ENCODE results near the gene PRR33.
"Not testable (repeated sequence)": the region's sequence is repeated elsewhere in the genome, so short reads cannot be mapped to it uniquely, and the experiment has no call there.

Gene PRR33

DNA sequence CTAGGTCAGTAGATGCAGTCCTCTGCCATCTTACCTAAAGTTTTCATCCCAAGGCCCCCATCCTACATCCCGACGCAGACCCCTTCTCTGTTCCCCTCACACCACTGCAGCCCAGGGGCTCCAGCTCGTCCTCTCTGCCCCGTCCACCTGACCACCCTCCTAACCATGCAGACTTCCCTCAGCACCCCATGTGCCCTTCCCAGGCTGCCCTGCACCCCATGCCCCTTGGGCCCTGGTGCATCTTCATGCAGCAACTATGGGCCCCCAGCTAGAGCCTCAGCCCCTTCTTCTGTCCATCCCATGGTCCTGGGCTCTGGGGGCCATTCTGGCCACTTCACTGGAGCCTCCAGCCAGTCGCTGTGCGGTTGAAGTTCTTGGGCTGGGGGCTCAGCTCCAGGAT lies 2.9 kb downstream of the PRR33 start:
- DNase-seq, result no peak

GRCh38 chr11:1888347-1888753 lies 3.3 kb downstream of the PRR33 start:
- no peak for DNase-seq

- no peak for DNase-seq
Measured at GRCh38 chr11:1887451-1888346, 4.0 kb downstream of the PRR33 start.

DNA sequence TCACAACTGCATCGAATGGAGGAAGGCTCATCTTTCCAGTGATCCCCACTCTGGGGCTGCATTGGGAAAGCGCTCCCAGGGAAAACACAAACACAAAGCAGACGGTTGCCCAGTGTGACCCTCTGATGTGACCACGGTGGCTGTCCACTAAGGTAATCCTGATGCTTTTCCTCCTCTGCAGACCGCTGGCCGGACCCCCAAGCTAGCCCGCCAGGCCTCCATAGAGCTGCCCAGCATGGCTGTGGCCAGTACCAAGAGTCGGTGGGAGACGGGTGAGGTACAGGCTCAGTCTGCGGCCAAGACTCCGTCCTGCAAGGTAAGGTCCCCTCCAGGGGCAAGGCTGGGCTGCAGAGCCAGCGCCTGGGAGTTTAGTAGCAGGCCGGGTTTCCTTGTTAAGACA lies 5.1 kb downstream of the PRR33 start:
- not testable (repeated sequence) for DNase-seq

DNA sequence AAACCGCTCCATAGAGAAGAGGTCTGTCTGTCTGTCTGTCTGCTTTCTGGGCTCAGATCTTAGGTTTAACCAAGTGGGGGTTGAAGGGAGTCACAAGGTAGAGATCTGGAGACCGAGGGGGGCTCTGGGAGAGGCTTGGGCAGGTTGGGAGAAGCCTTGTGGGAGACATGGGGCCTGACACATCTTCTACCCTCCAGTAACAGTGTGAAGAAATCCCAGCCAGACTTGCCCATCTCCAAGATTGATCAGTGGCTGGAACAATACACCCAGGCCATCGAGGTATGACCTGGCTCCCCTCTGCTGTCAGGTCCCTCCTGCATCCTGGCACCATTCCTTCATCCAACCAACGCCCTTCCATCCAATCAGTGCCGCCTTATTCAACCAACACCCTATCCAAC lies 7.4 kb downstream of the PRR33 start:
- DNase-seq, result no peak

DNA sequence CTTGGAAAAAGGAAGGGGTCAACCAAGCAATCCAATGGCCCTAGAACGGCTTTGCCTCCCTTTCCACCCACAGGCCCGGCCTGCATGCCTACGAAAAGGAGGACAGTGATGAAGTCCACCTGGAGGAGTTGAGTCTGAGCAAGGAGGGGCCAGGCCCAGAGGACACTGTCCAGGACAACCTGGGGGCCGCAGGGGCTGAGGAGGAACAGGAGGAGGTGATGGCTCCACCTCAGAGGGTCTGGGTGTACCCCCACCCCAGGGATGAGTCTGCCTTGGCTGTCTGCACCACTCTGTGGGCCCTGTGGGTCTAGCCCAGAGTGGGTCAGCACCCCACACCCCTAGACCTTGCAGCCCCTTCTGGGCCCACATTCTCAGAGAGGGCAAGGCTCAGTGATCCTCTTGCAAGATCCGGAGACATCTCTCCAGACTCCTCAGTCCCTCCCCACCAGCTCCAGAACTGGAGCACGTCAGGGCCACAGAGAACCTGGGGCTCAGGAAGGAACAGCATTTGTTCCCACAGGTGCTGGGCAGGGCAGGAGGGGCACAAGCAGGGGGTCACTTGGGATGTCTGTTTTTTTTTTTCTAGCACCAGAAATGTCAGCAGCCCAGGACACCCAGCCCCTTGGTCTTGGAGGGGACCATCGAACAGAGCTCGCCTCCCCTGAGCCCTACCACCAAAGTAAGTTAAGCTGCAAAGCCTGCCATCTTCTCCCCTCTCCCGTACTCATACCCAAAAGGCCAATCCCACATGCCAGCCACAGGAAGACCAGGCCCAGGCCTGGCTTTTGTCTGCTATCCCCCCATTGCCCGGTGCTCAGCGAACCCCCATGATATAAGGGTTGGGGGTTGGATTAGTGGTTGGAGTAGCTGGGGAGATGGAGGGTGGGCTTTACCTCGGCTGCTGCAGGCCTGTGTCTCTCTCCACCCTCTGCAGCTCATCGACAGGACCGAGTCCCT lies 8.1 kb downstream of the PRR33 start:
- no peak for DNase-seq

DNA sequence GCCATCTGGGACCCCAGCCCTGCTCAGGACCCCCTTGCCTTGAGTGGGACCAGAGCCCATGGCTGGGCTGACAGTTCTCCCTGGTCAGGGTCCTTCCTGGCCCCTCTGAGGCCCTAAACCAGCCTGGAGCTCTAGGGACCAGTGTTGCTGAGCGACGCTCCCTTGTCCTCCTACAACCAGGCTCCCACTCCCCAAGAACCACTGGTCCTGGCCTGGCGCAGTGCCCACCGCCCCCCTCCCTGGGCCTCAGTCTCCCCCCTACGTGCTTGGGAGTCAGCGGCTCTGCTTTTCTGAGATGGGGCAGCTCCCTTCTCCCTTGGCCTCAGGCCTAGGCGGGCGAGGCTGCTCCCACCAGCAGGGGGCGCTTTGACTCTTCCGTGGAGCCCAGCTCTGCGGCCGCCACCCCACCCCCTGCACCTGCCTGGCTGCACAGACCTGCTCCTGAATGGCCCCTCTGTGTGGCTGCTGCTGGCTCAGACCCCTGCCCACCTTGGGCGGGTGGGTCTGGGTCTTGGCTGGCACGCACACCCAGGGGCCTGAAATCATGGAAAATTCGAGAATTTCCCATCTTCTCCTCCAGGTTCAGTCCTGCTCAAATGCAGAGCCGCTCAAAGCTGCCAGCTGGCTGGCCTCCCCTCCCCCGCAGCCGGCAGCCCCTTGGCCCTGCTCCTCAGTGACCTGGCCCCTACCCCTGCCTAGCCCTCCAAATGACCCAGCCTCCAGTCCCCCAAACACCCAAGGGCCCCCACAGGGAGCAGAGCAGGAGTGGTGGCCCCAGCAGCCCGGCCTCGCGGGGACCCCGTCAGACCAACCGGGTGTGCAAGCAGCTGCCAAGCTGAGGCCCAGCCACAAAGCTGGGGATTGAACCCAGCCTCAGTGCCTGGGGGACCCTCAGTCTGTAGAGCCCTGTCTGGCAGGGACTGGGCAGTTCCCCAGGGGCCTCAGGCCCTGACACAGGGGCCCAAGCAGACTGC lies 9.1 kb downstream of the PRR33 start:
- DNase-seq, result peak; percentile 80

DNA sequence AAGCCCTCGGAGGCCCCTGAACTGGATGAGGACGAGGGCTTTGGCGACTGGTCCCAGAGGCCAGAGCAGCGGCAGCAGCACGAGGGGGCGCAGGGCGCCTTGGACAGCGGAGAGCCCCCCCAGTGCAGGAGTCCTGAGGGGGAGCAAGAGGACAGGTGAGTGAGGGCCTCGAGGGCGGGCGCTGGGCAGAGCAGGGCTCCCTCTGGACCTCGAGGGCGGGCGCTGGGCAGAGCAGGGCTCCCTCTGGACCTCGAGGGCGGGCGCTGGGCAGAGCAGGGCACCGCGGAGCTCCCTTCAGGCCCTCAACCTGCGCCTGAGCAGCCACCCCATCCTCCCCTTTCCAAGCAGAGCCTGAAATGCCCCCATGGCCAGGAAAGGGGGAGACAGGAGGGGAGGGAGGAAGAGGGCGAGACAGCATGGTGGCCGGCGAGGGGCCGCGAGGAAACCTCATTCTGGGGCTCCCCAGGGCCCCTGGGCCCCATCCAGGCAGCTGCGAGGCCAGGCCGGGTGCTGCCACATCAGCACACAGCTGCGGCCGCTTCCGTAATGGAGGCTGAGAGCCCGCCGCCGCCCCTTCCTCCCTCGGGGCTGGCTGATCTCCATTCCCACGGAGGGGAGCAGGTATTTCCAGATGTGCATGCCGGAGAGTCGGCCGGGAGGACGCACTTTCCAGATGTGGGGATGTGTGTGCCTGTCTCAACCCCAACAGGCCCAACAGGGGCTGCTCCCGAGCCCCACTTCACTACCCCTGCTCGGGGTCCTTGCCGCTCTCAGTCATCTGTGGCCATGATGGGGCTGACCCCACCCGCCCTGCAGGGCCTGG lies 10.0 kb downstream of the PRR33 start:
- DNase-seq, result no peak

GRCh38 chr11:1880746-1881441 lies 10.8 kb downstream of the PRR33 start:
- no peak for DNase-seq

DNA sequence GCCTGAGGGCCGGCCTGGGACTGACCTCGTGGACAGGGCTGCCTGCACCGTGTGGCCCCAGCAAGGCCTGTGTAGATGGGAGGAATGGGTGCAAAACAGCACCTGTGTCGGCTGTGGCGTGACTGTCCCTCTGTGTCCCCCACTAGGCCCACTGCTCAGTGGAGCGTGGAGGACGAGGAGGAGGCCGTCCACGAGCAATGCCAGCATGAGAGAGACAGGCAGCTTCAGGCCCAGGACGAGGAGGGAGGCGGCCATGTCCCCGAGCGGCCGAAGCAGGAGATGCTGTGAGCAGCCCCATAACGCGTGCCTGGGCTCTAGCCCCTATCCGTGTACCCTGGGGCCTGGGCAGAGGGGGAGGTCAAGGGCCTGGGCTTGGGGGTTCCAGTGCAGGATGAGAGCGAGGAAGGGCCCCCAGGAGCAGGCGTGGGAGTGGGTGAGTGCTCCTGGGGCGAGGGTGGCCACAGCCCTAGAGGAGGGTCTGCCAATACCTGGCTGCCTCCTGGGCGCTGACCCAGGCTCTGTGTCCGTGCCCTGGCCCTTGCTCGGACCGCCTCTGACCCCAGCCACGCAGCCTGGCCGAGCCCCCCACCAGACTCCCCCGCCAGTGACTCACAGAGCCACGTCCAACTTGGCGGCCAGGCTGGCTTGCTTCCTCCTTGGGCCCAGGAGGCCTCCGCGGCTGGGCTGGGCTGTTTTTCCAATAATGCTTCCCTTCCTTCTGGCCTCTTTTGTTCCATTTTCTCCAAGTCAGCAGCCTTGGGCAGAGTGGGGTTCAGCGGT lies 11.6 kb downstream of the PRR33 start:
- DNase-seq, result no peak

- DNase-seq, result no peak
Measured at GRCh38 chr11:1879342-1879940, 12.3 kb downstream of the PRR33 start.

DNA sequence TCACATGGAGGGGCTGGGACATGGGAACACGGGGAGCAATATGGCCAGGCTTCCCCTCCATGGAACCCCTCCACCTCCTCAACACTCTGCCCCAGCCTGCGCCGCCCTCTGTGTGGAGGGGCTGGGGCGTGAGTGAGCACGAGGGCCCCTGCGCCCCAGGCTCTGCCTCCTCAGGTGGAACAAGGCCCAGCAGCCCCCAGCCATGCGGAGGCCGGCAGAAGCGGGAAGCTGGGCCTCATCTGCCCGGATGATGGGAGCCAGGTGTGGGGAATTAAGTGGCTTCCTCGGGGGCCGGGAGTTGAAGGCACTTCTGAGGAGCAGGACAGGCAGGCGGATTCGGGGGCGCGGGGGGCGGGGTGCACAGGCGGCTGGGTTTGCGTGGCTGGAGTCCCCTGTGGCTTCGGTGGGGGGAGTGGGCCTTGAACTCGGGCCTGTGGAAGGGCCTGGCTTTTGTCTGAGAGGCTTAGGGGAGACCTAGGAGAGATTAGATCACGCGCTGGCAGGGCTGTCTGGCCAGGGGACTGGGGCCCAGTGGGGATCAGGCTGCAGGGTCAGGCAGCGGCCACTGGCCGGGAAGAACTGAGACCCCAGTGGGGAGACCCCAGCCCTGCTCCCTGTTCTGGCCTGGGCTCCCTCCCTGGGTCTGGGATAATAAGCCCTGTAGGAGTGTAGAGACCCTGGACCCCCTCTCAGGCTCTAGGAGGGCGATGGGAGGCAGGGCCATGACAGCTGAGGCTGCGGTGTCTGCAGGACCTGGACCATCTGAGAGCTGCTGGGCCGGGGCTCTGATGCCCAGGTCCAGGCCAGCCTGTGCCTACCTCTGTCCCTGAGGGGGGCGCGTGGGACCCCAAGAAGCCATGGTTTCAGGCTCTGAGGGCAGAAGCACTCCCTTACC lies 13.3 kb downstream of the PRR33 start:
- DNase-seq, result no peak

GRCh38 chr11:1877211-1878136 lies 14.2 kb downstream of the PRR33 start:
- no peak for DNase-seq

DNA sequence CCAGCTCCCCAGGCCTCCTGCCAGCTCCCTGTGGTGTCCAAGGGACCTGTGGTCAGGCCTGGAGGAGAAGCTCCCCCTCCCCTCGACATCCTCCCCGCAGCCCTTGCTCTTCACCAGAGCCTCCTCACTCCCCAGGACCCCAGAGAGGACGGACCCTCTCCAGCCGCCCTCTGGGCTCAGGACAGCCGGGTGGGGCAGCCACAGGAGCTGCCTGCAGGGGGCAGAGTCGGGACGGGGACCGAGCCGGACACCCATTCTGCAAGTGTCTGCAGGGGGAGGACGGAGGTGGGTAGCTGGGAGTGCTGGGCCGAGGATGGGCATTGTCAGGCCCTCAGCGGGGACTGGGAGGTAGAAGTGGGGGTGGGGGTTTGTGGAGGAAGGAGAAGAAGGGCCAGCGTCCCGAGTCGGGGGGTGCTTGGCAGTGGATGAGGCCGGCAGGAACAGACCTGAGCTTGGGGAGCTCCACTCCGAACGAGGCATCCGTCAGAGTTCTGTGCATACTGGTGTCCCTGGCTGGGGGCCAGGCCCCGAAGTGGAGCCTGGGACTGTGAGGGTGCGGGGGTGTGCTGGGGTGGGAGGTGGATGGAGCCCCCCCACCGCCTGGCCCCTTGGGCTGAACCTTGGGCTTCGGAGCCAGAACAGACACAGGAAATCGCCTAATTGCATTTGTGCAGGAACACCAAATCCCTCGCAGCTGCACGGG lies 15.2 kb downstream of the PRR33 start:
- DNase-seq, result no peak

DNA sequence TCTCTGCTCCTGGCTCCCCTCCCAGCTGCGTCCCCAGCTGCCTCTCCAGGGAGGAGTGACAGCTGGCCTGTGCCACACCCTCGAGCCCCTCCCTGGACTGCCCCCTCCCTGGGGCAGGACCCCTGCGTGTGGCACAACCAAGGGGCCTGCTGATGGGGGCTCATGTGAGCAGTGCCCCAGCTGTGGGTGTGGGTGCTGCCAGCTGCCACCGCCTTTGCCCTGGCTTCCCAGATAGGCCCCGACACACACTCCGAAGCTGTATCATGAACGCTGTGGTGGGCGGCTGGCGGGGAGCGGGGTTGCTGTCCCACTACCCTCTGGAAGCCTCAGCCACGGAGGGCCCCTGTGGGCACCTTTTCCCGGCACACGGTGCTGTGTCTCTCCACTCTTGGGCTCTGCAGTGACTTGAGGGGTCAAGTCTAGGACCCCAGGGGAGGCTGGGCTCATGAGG lies 15.8 kb downstream of the PRR33 start:
- DNase-seq, result not testable (repeated sequence)

GRCh38 chr11:1875093-1875850 lies 16.4 kb downstream of the PRR33 start:
- DNase-seq, result no peak
